Neural cell (in vitro differentiated cells): Measurements from ENCODE around the gene PLA2G2D. TPM values are rescaled to one million over a fixed set of nuclear protein-coding genes. Genes with fewer than 3 reads are reported as not detected.

Experiments
- H2AFZ ChIP-seq: fragments of 200-600, 300-800 bp; sonication (generic), shearing (Covaris generic); 2 replicates; pipeline ENCODE4 v1.6.0; 2014; ENCODE audit warnings: low read depth, mild to moderate bottlenecking, antibody characterized with exemption, low read length, moderate library complexity
- H3F3A ChIP-seq: fragments of 200-600 bp; shearing (Covaris generic); 2 replicates; pipeline ENCODE4 v1.6.1; 2016; ENCODE audit warnings: mild to moderate bottlenecking, moderate library complexity, mixed read lengths, antibody characterized with exemption, low read length; ENCODE audit not compliant: insufficient read depth, poor library complexity, severe bottlenecking
- H3K27ac ChIP-seq: fragments of 200-600, 300-800 bp; sonication (generic), shearing (Covaris generic); 2 replicates; pipeline ENCODE4 v1.5.1; 2014; ENCODE audit warnings: mild to moderate bottlenecking, low read length, moderate library complexity
- H3K27me3 ChIP-seq: fragments of 300-800, 200-600 bp; sonication (generic), shearing (Covaris generic); 2 replicates; pipeline ENCODE4 v1.6.0; 2014; ENCODE audit warnings: mild to moderate bottlenecking, low read depth, low read length, moderate library complexity; ENCODE audit not compliant: insufficient read depth
- H3K36me3 ChIP-seq: fragments of 300-800, 200-600 bp; sonication (generic), shearing (Covaris generic); 2 replicates; pipeline ENCODE4 v1.5.1; 2014; ENCODE audit warnings: mild to moderate bottlenecking, antibody characterized with exemption, low read length, moderate library complexity; ENCODE audit not compliant: insufficient read depth
- H3K4me2 ChIP-seq: fragments of 300-800, 200-600 bp; sonication (generic), shearing (Covaris generic); 2 replicates; pipeline ENCODE4 v1.6.0; 2014; ENCODE audit warnings: mild to moderate bottlenecking, low read length
- H3K4me3 ChIP-seq: fragments of 300-800, 200-600 bp; sonication (generic), shearing (Covaris generic); 2 replicates; pipeline ENCODE4 v1.5.1; 2014; ENCODE audit warnings: mild to moderate bottlenecking, low read length, moderate library complexity
- H3K79me2 ChIP-seq: fragments of 200-600 bp; shearing (Covaris generic); replicated peaks from 2 replicates; pipeline ENCODE4 v1.6.0; 2014; ENCODE audit warnings: mild to moderate bottlenecking, low read length, moderate library complexity; ENCODE audit not compliant: insufficient read depth
- H3K9ac ChIP-seq: fragments of 300-800, 200-600 bp; sonication (generic), shearing (Covaris generic); 2 replicates; pipeline ENCODE4 v1.6.1; 2016; ENCODE audit warnings: mild to moderate bottlenecking, low read length, mixed read lengths
- H3K9me2 ChIP-seq: fragments of 200-600 bp; shearing (Covaris generic); 2 replicates; pipeline ENCODE4 v1.6.1; 2016; ENCODE audit warnings: mild to moderate bottlenecking, low read length, mixed read lengths; ENCODE audit not compliant: insufficient read depth
- H3K9me3 ChIP-seq: fragments of 200-600, 300-800 bp; sonication (generic), shearing (Covaris generic); 2 replicates; pipeline ENCODE4 v1.6.1; 2016; ENCODE audit warnings: mild to moderate bottlenecking, mixed run types, low read length, moderate library complexity, mixed read lengths
- H4K20me1 ChIP-seq: fragments of 200-600 bp; shearing (Covaris generic); 2 replicates; pipeline ENCODE4 v1.6.1; 2016; ENCODE audit warnings: mild to moderate bottlenecking, mixed run types; ENCODE audit not compliant: insufficient read depth
- EP300 ChIP-seq: fragments of 450-650 bp; conservative IDR thresholded peaks from 2 replicates; pipeline ENCODE4 v1.6.1; 2014; ENCODE audit warnings: antibody characterized with exemption, mild to moderate bottlenecking, moderate library complexity; ENCODE audit not compliant: poor library complexity, severe bottlenecking
- EZH2 ChIP-seq: fragments of 200-600, 300-800 bp; shearing (Covaris generic), sonication (generic); IDR thresholded peaks from 2 replicates; pipeline ENCODE4 v1.6.1; 2014; ENCODE audit warnings: antibody characterized with exemption, low read length, borderline replicate concordance, mild to moderate bottlenecking; ENCODE audit not compliant: insufficient read depth, poor library complexity, severe bottlenecking
- MXI1 ChIP-seq: fragments of 450-650 bp; conservative IDR thresholded peaks from 2 replicates; pipeline ENCODE4 v1.6.1; 2014; ENCODE audit warnings: antibody characterized with exemption, mild to moderate bottlenecking; ENCODE audit not compliant: poor library complexity, severe bottlenecking
- POLR2AphosphoS5 ChIP-seq: IDR thresholded peaks from 2 replicates; pipeline ENCODE4 v1.6.1; 2012
- RAD21 ChIP-seq: fragments of 450-650 bp; conservative IDR thresholded peaks from 2 replicates; pipeline ENCODE4 v1.6.1; 2014; ENCODE audit warnings: antibody characterized with exemption, mild to moderate bottlenecking, moderate library complexity
- REST ChIP-seq: IDR thresholded peaks from 2 replicates; pipeline ENCODE4 v1.6.1; 2012; ENCODE audit warnings: borderline replicate concordance
- SMC3 ChIP-seq: fragments of 450-650 bp; conservative IDR thresholded peaks from 2 replicates; pipeline ENCODE4 v1.6.1; 2014; ENCODE audit warnings: antibody characterized with exemption, mild to moderate bottlenecking, moderate library complexity; ENCODE audit not compliant: poor library complexity
- TAF1 ChIP-seq: IDR thresholded peaks from 2 replicates; pipeline ENCODE4 v1.6.1; 2012; ENCODE audit warnings: low read depth
- polyA plus RNA-seq: library from polyadenylated mRNA; depleted of rRNA; stranded (reverse); fragments of >200 nt; gene quantifications from 2 replicates; pipeline ENCODE4 v1.2.3, GENCODE V29; 2014
- TF ChIP-seq, protein P1 (sequence below): fragments of 450-650 bp; IDR thresholded peaks from 2 replicates; pipeline ENCODE4 v1.5.1; 2014; ENCODE audit warnings: antibody characterized with exemption, mild to moderate bottlenecking, moderate library complexity; ENCODE audit not compliant: poor library complexity, severe bottlenecking

The PLA2G2D gene
- polyA plus RNA-seq, 1 donor from 2014 or later: not detected

DNA sequence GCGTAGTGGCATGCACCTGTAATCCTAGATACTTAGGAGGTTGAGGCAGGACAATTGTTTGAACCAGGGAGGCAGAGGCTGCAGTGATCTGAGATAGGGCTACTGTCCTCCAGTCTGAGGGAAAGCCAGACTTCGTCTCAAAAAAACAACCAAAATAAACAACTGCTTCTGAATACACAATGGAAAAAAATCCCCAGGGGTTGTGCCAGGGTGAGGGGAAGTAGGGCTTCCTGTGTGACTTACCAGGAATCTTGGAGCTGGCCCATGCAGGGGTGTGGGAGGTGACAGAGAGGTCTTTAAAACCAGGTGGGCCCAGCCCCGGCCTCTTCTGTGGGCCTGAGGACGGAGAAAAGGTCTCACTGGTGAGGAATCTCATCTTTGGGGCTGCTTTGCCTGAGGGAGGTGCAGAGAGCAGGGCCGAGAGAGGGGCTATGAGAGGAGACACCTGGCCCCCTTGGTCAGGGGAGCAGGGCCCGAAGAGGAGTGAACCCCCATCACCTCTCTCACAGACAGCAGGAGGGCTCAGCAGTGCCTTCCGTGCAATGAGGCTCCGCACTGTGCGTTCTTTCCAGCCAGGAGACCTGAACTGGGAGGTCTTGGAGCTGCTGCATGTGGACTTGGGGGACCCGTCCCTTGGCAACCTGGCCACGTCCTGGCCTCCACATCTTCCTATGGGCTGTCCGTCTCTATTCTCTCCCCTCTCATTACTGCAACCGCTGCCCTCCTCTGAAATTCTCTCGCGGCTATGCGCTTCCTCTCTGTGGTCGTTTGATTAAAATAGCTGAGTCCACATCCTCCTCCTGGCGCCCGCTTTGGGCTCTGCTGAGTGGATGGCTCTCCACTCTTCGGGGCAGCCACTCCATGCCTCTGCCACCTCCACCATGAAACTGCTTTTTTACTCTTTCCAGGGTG is 38.6 kb downstream of the PLA2G2D start:
- H3K9me2 ChIP-seq: no peaks in the 10 kb centered on the region
- H4K20me1 ChIP-seq: no peaks in the 10 kb centered on the region
- no peak overlapping the region for H3K4me2 ChIP-seq
- no peak overlapping the region for H3K4me3 ChIP-seq
- H2AFZ ChIP-seq: no peak overlapping the region
- no peak overlapping the region for H3K9ac ChIP-seq
- no peaks in the 10 kb centered on the region for H3F3A ChIP-seq
- TF ChIP-seq EZH2 (no peak), TAF1 (no peak), RAD21 (no peak), REST (no peak), POLR2AphosphoS5 (no peak), MXI1 (no peak), SMC3 (no peak), EP300 (no peak)
- TF ChIP-seq, protein P1, sequence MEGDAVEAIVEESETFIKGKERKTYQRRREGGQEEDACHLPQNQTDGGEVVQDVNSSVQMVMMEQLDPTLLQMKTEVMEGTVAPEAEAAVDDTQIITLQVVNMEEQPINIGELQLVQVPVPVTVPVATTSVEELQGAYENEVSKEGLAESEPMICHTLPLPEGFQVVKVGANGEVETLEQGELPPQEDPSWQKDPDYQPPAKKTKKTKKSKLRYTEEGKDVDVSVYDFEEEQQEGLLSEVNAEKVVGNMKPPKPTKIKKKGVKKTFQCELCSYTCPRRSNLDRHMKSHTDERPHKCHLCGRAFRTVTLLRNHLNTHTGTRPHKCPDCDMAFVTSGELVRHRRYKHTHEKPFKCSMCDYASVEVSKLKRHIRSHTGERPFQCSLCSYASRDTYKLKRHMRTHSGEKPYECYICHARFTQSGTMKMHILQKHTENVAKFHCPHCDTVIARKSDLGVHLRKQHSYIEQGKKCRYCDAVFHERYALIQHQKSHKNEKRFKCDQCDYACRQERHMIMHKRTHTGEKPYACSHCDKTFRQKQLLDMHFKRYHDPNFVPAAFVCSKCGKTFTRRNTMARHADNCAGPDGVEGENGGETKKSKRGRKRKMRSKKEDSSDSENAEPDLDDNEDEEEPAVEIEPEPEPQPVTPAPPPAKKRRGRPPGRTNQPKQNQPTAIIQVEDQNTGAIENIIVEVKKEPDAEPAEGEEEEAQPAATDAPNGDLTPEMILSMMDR: no peak
- no peaks in the 10 kb centered on the region for H3K9me3 ChIP-seq
- H3K27ac ChIP-seq: no peak overlapping the region
- no peaks in the 10 kb centered on the region for H3K27me3 ChIP-seq
- no peaks in the 10 kb centered on the region for H3K36me3 ChIP-seq
- no peaks in the 10 kb centered on the region for H3K79me2 ChIP-seq

GRCh38 chr1:20079661-20080305 is 39.6 kb downstream of the PLA2G2D start:
- Histone ChIP-seq H3K27me3 (no peaks in the 10 kb centered on the region), H3K79me2 (no peaks in the 10 kb centered on the region), H3K36me3 (no peaks in the 10 kb centered on the region), H3K4me3 (no peak overlapping the region), H2AFZ (no peak overlapping the region), H3F3A (no peaks in the 10 kb centered on the region), H3K9ac (no peak overlapping the region), H3K9me3 (no peaks in the 10 kb centered on the region), H3K4me2 (no peak overlapping the region), H4K20me1 (no peaks in the 10 kb centered on the region), H3K27ac (no peak overlapping the region), H3K9me2 (no peaks in the 10 kb centered on the region)
- no peak for TF ChIP-seq RAD21
